ENCODE results near the gene FN1.

The FN1 gene

GRCh38 chr2:215441560-215442400 lies 5.9 kb upstream of the FN1 start:
- no peak for DNase-seq

GRCh38 chr2:215439980-215440512 lies 4.2 kb upstream of the FN1 start:
- DNase-seq = no peak

- DNase-seq = no peak
These were observed 3.5 kb upstream of the FN1 start for GRCh38 chr2:215439404-215439803.

- no peak for DNase-seq
These were observed 1.7 kb upstream of the FN1 start for GRCh38 chr2:215437614-215438013.

GRCh38 chr2:215436705-215437565 lies 1.1 kb upstream of the FN1 start:
- DNase-seq = no peak

GRCh38 chr2:215435280-215435869 lies 493 bp downstream of the FN1 start:
- DNase-seq = no peak

- DNase-seq = no peak
These were observed 1.2 kb downstream of the FN1 start for GRCh38 chr2:215434447-215435279.

GRCh38 chr2:215432759-215433594 lies 2.9 kb downstream of the FN1 start:
- no peak for DNase-seq

- no peak for DNase-seq
These were observed 3.8 kb downstream of the FN1 start for GRCh38 chr2:215431778-215432758.

- DNase-seq = no peak
These were observed 4.6 kb downstream of the FN1 start for GRCh38 chr2:215431290-215431689.

GRCh38 chr2:215430528-215431187 lies 5.2 kb downstream of the FN1 start:
- DNase-seq = no peak

- no peak for DNase-seq
These were observed 6.4 kb downstream of the FN1 start for GRCh38 chr2:215429424-215429823.

GRCh38 chr2:215428060-215428910 lies 7.6 kb downstream of the FN1 start:
- no peak for DNase-seq

- DNase-seq = no peak
These were observed 8.3 kb downstream of the FN1 start for GRCh38 chr2:215427585-215427984.

- no peak for DNase-seq
These were observed 10.7 kb downstream of the FN1 start for GRCh38 chr2:215425021-215425782.

- DNase-seq = no peak
These were observed 11.8 kb downstream of the FN1 start for GRCh38 chr2:215423928-215424540.

- DNase-seq = no peak
These were observed 12.6 kb downstream of the FN1 start for GRCh38 chr2:215423234-215423633.

All from NCI-H526 treated with DMSO at 0.1 percent for 48 hours (cell line).